Lung (tissue), 12 donors: ENCODE results near the gene ZC3HAV1. TPM values are rescaled to one million over a fixed set of nuclear protein-coding genes. Genes with fewer than 3 reads are reported as not detected.
"Not testable (repeated sequence)": the region's sequence is repeated elsewhere in the genome, so short reads cannot be mapped to it uniquely, and the experiment has no call there.

ENCODE experiments used
- ATAC-seq: fragments of 200-7000 bp; cut with Tn5 transposase; one replicate; pipeline ENCODE4 v1.9.1; 2020; ENCODE audit warnings: moderate number of reproducible peaks; ENCODE audit not compliant: insufficient read depth, low FRiP score
- DNase-seq, 3 donors: peaks; one replicate each; pipeline ENCODE4 v3.0.0-alpha.2; 2013 to 2017
- H3K27ac ChIP-seq, 2 donors: one replicate each; pipeline ENCODE4 v1.5.1; 2013; ENCODE audit warnings: mild to moderate bottlenecking in 2 of 2, moderate library complexity in 2 of 2, control low read depth in 1 of 2, inconsistent platforms in 1 of 2, low read depth in 1 of 2, low read length in 1 of 2
- H3K27me3 ChIP-seq, 3 donors: one replicate each; pipeline ENCODE4 v1.5.1; 2013; ENCODE audit warnings: low read length in 2 of 3; ENCODE audit not compliant: control insufficient read depth in 3 of 3, insufficient read depth in 3 of 3
- H3K36me3 ChIP-seq, 4 donors: one replicate each; pipeline ENCODE4 v1.5.1; 2013; ENCODE audit warnings: low read length in 4 of 4, mild to moderate bottlenecking in 1 of 4, moderate library complexity in 1 of 4; ENCODE audit not compliant: control insufficient read depth in 4 of 4, insufficient read depth in 4 of 4
- H3K4me1 ChIP-seq, 5 donors: one replicate each; pipeline ENCODE4 v1.5.1; 2013; ENCODE audit warnings: low read length in 5 of 5, mild to moderate bottlenecking in 2 of 5, moderate library complexity in 1 of 5; ENCODE audit not compliant: control insufficient read depth in 5 of 5, insufficient read depth in 5 of 5
- H3K4me3 ChIP-seq: one replicate; pipeline ENCODE4 v1.5.1; 2013; ENCODE audit warnings: mild to moderate bottlenecking, control low read depth, moderate library complexity
- H3K9ac ChIP-seq, 2 donors: one replicate each; pipeline ENCODE4 v1.5.1; 2013; ENCODE audit warnings: low read length in 2 of 2, control low read depth in 1 of 2; ENCODE audit not compliant: insufficient read depth in 1 of 2
- H3K9me3 ChIP-seq, 4 donors: one replicate each; pipeline ENCODE4 v1.5.1; 2013; ENCODE audit warnings: low read length in 3 of 4, mild to moderate bottlenecking in 1 of 4, moderate library complexity in 1 of 4; ENCODE audit not compliant: control insufficient read depth in 4 of 4, insufficient read depth in 3 of 4
- CTCF ChIP-seq: IDR thresholded peaks from 2 replicates; pipeline ENCODE4 v1.5.1; 2012; ENCODE audit warnings: mild to moderate bottlenecking; ENCODE audit errors: control extremely low read depth, extremely low read depth
- WGBS, 2 donors: extraction: QIAGEN DNeasy Blood & Tissue Kit; methylation state at CpG; one replicate each; pipeline ENCODE4 v1.1.7; 2013; 5-methylcytosine and 5-hydroxymethylcytosine counted together
- polyA plus RNA-seq, 2 donors: library from polyadenylated mRNA; stranded (reverse); fragments of 200-250 nt; gene quantifications; one replicate each; pipeline ENCODE4 v1.2.1, GENCODE V29; 2013
- total RNA-seq, 2 donors: library from RNA; depleted of rRNA in 1 of 2; stranded (reverse); fragments of >200 nt in 1 of 2; gene quantifications; one replicate each; pipeline ENCODE4 v1.2.1, GENCODE V29; 2014 to 2021
- donor health status: control.
- donor health status: control.
- donor health status: Bipolar disorder and iron deficiency.
- donor health status: healthy.
- donor health status: DM: yes; HTN: yes; CAD: no.

Gene ZC3HAV1
- total and polyA plus RNA-seq, 4 donors = 8.2 to 43.4 (median 24.5) TPM

- DNase-seq = no peak
- Histone ChIP-seq H3K9ac (no peak overlapping the region), H3K4me1 (peaks cover 0 to 6% (median 0%) of the 10 kb centered on the region in 5 donors), H3K4me3 (no peak overlapping the region), H3K27me3 (no peaks in the 10 kb centered on the region), H3K9me3 (no peaks in the 10 kb centered on the region), H3K36me3 (peaks cover 6 to 41% (median 17%) of the 10 kb centered on the region in 4 donors), H3K27ac (no peak overlapping the region)
- 96 to 100% methylated on average over 1 of the region's 1 CpG for WGBS, 2 donors
- ATAC-seq = no peak
- no peak for TF ChIP-seq CTCF
Measured at GRCh38 chr7:139055674-139056073, 53.8 kb downstream of the ZC3HAV1 start.

- H3K9ac ChIP-seq, ATAC-seq, H3K4me1 ChIP-seq, H3K27ac ChIP-seq, H3K27me3 ChIP-seq, H3K9me3 ChIP-seq, DNase-seq, H3K4me3 ChIP-seq: not testable (repeated sequence)
- H3K36me3 ChIP-seq = peaks cover 7 to 40% (median 14%) of the 10 kb centered on the region in 4 donors
- WGBS, 2 donors = 98 to 99% methylated on average over 14 of the region's 14 CpGs
Measured at GRCh38 chr7:139054656-139055055, 54.9 kb downstream of the ZC3HAV1 start.

GRCh38 chr7:139054101-139054500, 55.4 kb downstream of the ZC3HAV1 start:
- H3K9me3 ChIP-seq = no peaks in the 10 kb centered on the region
- TF ChIP-seq CTCF = no peak
- H3K9ac ChIP-seq = no peak overlapping the region
- no peak overlapping the region for H3K4me3 ChIP-seq
- no peak for ATAC-seq
- H3K36me3 ChIP-seq = peaks cover 7 to 41% (median 14%) of the 10 kb centered on the region in 4 donors
- no peak overlapping the region for H3K27ac ChIP-seq
- no peak for DNase-seq
- 69 to 75% methylated on average over 2 of the region's 2 CpGs for WGBS, 2 donors
- peaks cover 0 to 6% (median 0%) of the 10 kb centered on the region in 5 donors for H3K4me1 ChIP-seq
- H3K27me3 ChIP-seq = no peaks in the 10 kb centered on the region

- no peak overlapping the region for H3K27ac ChIP-seq
- H3K9ac ChIP-seq = no peak overlapping the region
- peaks cover 7 to 44% (median 16%) of the 10 kb centered on the region in 4 donors for H3K36me3 ChIP-seq
- H3K27me3 ChIP-seq = no peaks in the 10 kb centered on the region
- TF ChIP-seq CTCF = no peak
- H3K4me3 ChIP-seq = no peak overlapping the region
- peaks cover 0 to under 1% (median 0%) of the 10 kb centered on the region in 5 donors for H3K4me1 ChIP-seq
- DNase-seq (no peak), ATAC-seq (no peak)
- no peaks in the 10 kb centered on the region for H3K9me3 ChIP-seq
Measured at GRCh38 chr7:139051655-139052054, 57.9 kb downstream of the ZC3HAV1 start.
